Breast epithelium (tissue), 3 donors: Measurements from ENCODE around the gene SLCO2B1.

ENCODE experiments used
- POLR2A ChIP-seq: fragments of 450-650 bp; IDR thresholded peaks from one replicate; pipeline ENCODE4 v1.6.1; 2016; ENCODE audit warnings: antibody characterized with exemption, mild to moderate bottlenecking, moderate library complexity
- POLR2AphosphoS5 ChIP-seq, 3 donors: sonication (generic); formaldehyde crosslinking; IDR thresholded peaks; one replicate each; pipeline ENCODE4 v1.6.1; 2017; ENCODE audit warnings: antibody characterized with exemption in 3 of 3
- TF ChIP-seq, protein P1 (sequence below), 3 donors: fragments of 450-650 bp; IDR thresholded peaks; one replicate each; pipeline ENCODE4 v1.5.1; 2016 to 2017; ENCODE audit warnings: antibody characterized with exemption in 3 of 3, mild to moderate bottlenecking in 3 of 3, moderate library complexity in 3 of 3

DNA sequence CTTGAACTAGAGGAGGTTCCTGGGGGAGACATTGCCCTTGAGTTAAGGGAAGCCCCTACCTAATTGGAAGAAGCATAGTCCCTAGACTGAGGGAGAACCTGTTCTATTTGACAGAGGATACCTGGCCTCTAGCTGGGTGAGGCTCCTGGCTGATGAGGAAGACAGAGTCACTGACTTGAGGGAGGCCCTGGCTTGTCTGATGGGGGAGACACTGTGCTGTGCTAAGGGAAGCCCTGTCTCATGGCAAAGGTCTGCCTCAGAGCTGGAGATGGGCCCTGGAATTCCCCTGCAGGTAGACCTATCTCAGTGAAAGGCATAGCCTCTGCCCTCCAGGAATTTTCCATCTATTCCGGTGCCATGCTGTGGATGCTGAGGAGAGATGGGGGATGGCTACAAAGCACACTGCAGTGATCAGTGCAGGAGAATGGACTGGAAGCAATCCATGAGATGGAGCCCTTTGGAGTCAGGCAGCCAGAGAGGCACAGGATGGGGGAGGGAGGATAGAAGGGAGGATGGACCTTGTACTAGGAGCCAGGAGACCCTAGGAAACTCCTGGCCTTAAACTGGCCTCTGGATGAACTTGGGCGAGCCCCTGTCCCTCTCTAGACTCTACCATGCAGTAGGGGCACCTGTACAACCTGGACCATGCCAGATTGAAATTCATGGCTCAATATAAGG lies 39.9 kb downstream of the SLCO2B1 start:
- no peak for TF ChIP-seq POLR2A
- TF ChIP-seq, protein P1, sequence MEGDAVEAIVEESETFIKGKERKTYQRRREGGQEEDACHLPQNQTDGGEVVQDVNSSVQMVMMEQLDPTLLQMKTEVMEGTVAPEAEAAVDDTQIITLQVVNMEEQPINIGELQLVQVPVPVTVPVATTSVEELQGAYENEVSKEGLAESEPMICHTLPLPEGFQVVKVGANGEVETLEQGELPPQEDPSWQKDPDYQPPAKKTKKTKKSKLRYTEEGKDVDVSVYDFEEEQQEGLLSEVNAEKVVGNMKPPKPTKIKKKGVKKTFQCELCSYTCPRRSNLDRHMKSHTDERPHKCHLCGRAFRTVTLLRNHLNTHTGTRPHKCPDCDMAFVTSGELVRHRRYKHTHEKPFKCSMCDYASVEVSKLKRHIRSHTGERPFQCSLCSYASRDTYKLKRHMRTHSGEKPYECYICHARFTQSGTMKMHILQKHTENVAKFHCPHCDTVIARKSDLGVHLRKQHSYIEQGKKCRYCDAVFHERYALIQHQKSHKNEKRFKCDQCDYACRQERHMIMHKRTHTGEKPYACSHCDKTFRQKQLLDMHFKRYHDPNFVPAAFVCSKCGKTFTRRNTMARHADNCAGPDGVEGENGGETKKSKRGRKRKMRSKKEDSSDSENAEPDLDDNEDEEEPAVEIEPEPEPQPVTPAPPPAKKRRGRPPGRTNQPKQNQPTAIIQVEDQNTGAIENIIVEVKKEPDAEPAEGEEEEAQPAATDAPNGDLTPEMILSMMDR (IDR thresholded peaks at IDR 0.05), result no peak
- no peak for TF ChIP-seq POLR2AphosphoS5 (IDR thresholded peaks at IDR 0.05)
